Measurements from ENCODE around the gene NIN.
"Not testable (repeated sequence)": the region's sequence is repeated elsewhere in the genome, so short reads cannot be mapped to it uniquely, and the experiment has no call there.

Gene NIN

GRCh38 chr14:50816395-50817047 lies 14.4 kb downstream of the NIN start:
- DNase-seq (ENCODE audit: low read depth) = no peak

- not testable (repeated sequence) for DNase-seq (ENCODE audit: low read depth)
Observed at GRCh38 chr14:50815526-50815925, 15.4 kb downstream of the NIN start.

- DNase-seq (ENCODE audit: low read depth) = not testable (repeated sequence)
Observed at GRCh38 chr14:50815058-50815457, 15.9 kb downstream of the NIN start.

GRCh38 chr14:50814161-50814560 lies 16.8 kb downstream of the NIN start:
- DNase-seq (ENCODE audit: low read depth) = no peak

- DNase-seq (ENCODE audit: low read depth) = no peak
Observed at GRCh38 chr14:50813544-50813863, 17.5 kb downstream of the NIN start.

- no peak for DNase-seq (ENCODE audit: low read depth)
Observed at GRCh38 chr14:50812856-50813543, 18.0 kb downstream of the NIN start.

GRCh38 chr14:50812180-50812579 lies 18.8 kb downstream of the NIN start:
- DNase-seq (ENCODE audit: low read depth) = no peak

GRCh38 chr14:50808053-50808452 lies 22.9 kb downstream of the NIN start:
- no peak for DNase-seq (ENCODE audit: low read depth)

- no peak for DNase-seq (ENCODE audit: low read depth)
Observed at GRCh38 chr14:50806241-50806933, 24.6 kb downstream of the NIN start.

- DNase-seq (ENCODE audit: low read depth) = no peak
Observed at GRCh38 chr14:50805396-50805795, 25.6 kb downstream of the NIN start.

GRCh38 chr14:50804181-50804721 lies 26.7 kb downstream of the NIN start:
- no peak for DNase-seq (ENCODE audit: low read depth)

- no peak for DNase-seq (ENCODE audit: low read depth)
Observed at GRCh38 chr14:50801706-50802105, 29.3 kb downstream of the NIN start.

- no peak for DNase-seq (ENCODE audit: low read depth)
Observed at GRCh38 chr14:50800032-50800431, 30.9 kb downstream of the NIN start.

- no peak for DNase-seq (ENCODE audit: low read depth)
Observed at GRCh38 chr14:50798048-50798421, 32.9 kb downstream of the NIN start.

GRCh38 chr14:50797250-50798047 lies 33.5 kb downstream of the NIN start:
- DNase-seq (ENCODE audit: low read depth) = no peak

- DNase-seq (ENCODE audit: low read depth) = no peak
Observed at GRCh38 chr14:50796390-50796789, 34.6 kb downstream of the NIN start.

- no peak for DNase-seq (ENCODE audit: low read depth)
Observed at GRCh38 chr14:50795909-50796308, 35.1 kb downstream of the NIN start.

GRCh38 chr14:50795142-50795541 lies 35.8 kb downstream of the NIN start:
- no peak for DNase-seq (ENCODE audit: low read depth)

- DNase-seq (ENCODE audit: low read depth) = no peak
Observed at GRCh38 chr14:50794068-50794645, 36.8 kb downstream of the NIN start.

GRCh38 chr14:50792634-50793068 lies 38.3 kb downstream of the NIN start:
- DNase-seq (ENCODE audit: low read depth) = no peak

- no peak for DNase-seq (ENCODE audit: low read depth)
Observed at GRCh38 chr14:50792051-50792477, 38.9 kb downstream of the NIN start.

- no peak for DNase-seq (ENCODE audit: low read depth)
Observed at GRCh38 chr14:50791201-50791600, 39.8 kb downstream of the NIN start.

Measured in fibroblast of the conjunctiva (primary cell).